Upper lobe of left lung (tissue), 6 donors: Measurements from ENCODE around the gene HSP90B1. TPM values are rescaled to one million over a fixed set of nuclear protein-coding genes. Genes with fewer than 3 reads are reported as not detected.

Source experiments
- ATAC-seq, 2 donors: fragments of 200-7000 bp; cut with Tn5 transposase; one replicate each; pipeline ENCODE4 v1.9.1; 2022; ENCODE audit warnings: mild to moderate bottlenecking in 2 of 2, moderate library complexity in 2 of 2; ENCODE audit not compliant: low FRiP score in 2 of 2
- DNase-seq, 2 donors: peaks; one replicate each; pipeline ENCODE4 v3.0.0-alpha.2; 2019 to 2020
- H3K27ac ChIP-seq, 4 donors: fragments of 200-600 bp; sonication (generic); one replicate each; pipeline ENCODE4 v1.5.1; 2016 to 2019
- H3K27me3 ChIP-seq, 4 donors: fragments of 200-600 bp; sonication (generic); one replicate each; pipeline ENCODE4 v1.5.1; 2017 to 2019
- H3K36me3 ChIP-seq, 4 donors: fragments of 200-600 bp; sonication (generic); one replicate each; pipeline ENCODE4 v1.5.1; 2016 to 2019
- H3K4me1 ChIP-seq, 4 donors: fragments of 200-600 bp; sonication (generic); one replicate each; pipeline ENCODE4 v1.5.1; 2018 to 2019
- H3K4me3 ChIP-seq, 4 donors: fragments of 200-600 bp; sonication (generic); one replicate each; pipeline ENCODE4 v1.5.1; 2017 to 2019; ENCODE audit warnings: mild to moderate bottlenecking in 2 of 4, moderate library complexity in 1 of 4
- H3K9me3 ChIP-seq, 4 donors: fragments of 200-600 bp; sonication (generic); one replicate each; pipeline ENCODE4 v1.5.1; 2018 to 2019
- EP300 ChIP-seq, 4 donors: sonication (generic); formaldehyde crosslinking; IDR thresholded peaks; one replicate each; pipeline ENCODE4 v1.5.1; 2017; ENCODE audit warnings: antibody characterized with exemption in 4 of 4, control low read depth in 2 of 4
- POLR2A ChIP-seq, 4 donors: fragments of 450-650 bp; IDR thresholded peaks; one replicate each; pipeline ENCODE4 v1.5.1; 2016 to 2017; ENCODE audit warnings: antibody characterized with exemption in 4 of 4, mild to moderate bottlenecking in 2 of 4
- POLR2AphosphoS5 ChIP-seq, 2 donors: sonication (generic); formaldehyde crosslinking; IDR thresholded peaks; one replicate each; pipeline ENCODE4 v1.5.1; 2017; ENCODE audit warnings: antibody characterized with exemption in 2 of 2
- WGBS, 2 donors: methylation state at CpG; one replicate each; pipeline ENCODE4 v1.1.5; 2017 to 2018; 5-methylcytosine and 5-hydroxymethylcytosine counted together
- total RNA-seq, 6 donors: library from RNA; depleted of rRNA in 4 of 6; stranded (reverse); fragments of >200 nt in 4 of 6; gene quantifications; one replicate each; pipeline versions ENCODE4 v1.1.0 to v1.2.1, GENCODE V29; 2016 to 2021
- TF ChIP-seq, protein P1 (sequence below), 6 experiments: fragments of 450-650 bp in 4 of 6; fragments of 200-600 bp in 2 of 6; sonication (generic) in 2 of 6; IDR thresholded peaks; one replicate each; pipeline ENCODE4 v1.5.1; 2016 to 2019; ENCODE audit warnings: antibody characterized with exemption in 6 of 6
- donor health status: DM: no; HTN: no; CAD: no; lungs with moderate emphysema.
- donor health status: DM: no; HTN: yes; CAD: no; lungs with severe emphysema.

HSP90B1 gene
- total RNA-seq, 6 donors from 2014 or later = 164 to 743 (median 287) TPM

DNA sequence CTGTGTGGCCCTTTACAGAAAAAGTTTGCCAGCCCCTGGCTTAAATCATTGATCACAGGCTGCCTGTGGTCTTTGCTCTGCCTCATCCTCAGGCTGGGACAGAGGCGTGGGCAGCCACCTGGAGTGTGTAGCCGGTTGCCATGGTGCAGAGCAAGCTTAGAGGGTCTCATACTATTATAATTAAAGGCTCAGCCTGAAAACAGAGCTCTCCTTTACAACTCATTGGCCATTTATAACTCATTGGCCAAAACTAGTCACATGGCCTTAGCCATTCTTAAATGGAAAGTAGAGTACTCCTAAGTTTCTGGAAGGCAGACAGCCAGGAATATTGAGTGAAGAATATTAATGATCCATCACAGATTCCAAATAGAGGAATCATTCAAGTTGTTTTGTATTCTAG, 3.0 kb downstream of the HSP90B1 start:
- Histone ChIP-seq H3K4me3 (no peak overlapping the region), H3K27ac (no peak overlapping the region), H3K36me3 (peaks cover 13 to 61% (median 38%) of the 10 kb centered on the region in 4 donors), H3K9me3 (no peaks in the 10 kb centered on the region), H3K4me1 (peaks cover 30 to 63% (median 48%) of the 10 kb centered on the region in 4 donors), H3K27me3 (no peaks in the 10 kb centered on the region)
- DNase-seq = no peak
- TF ChIP-seq POLR2AphosphoS5 (IDR thresholded peaks at IDR 0.05) (no peak), EP300 (IDR thresholded peaks at IDR 0.05) (no peak), POLR2A (IDR thresholded peaks at IDR 0.05) (no peak)
- TF ChIP-seq, protein P1, sequence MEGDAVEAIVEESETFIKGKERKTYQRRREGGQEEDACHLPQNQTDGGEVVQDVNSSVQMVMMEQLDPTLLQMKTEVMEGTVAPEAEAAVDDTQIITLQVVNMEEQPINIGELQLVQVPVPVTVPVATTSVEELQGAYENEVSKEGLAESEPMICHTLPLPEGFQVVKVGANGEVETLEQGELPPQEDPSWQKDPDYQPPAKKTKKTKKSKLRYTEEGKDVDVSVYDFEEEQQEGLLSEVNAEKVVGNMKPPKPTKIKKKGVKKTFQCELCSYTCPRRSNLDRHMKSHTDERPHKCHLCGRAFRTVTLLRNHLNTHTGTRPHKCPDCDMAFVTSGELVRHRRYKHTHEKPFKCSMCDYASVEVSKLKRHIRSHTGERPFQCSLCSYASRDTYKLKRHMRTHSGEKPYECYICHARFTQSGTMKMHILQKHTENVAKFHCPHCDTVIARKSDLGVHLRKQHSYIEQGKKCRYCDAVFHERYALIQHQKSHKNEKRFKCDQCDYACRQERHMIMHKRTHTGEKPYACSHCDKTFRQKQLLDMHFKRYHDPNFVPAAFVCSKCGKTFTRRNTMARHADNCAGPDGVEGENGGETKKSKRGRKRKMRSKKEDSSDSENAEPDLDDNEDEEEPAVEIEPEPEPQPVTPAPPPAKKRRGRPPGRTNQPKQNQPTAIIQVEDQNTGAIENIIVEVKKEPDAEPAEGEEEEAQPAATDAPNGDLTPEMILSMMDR (IDR thresholded peaks at IDR 0.05) = no peak
- WGBS, 2 donors = 75 to 92% methylated on average over 2 of the region's 2 CpGs
- no peak for ATAC-seq

DNA sequence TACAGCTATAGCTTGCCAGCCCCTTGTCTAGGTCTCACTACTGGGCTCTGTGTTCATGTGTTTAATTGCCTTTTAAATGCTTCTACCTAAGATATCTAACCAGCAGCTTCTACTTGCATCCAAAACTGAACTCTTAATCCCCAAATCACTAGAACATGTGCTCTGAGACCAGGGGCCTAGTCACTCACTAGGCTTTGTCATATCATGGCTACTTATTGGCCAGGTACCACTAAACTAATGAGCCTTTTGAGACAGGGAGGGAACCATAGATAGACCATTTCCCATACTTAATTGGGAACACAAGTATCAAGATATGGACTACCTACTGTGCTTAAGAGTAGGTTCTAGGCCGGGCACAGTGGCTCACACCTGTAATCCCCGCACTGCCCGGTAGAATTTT, 6.5 kb downstream of the HSP90B1 start:
- ATAC-seq (no peak), DNase-seq (no peak)
- Histone ChIP-seq H3K27me3 (no peaks in the 10 kb centered on the region), H3K4me1 (peaks cover 25 to 46% (median 38%) of the 10 kb centered on the region in 4 donors), H3K4me3 (no peak overlapping the region), H3K36me3 (peaks cover 45 to 95% (median 70%) of the 10 kb centered on the region in 4 donors), H3K9me3 (no peaks in the 10 kb centered on the region), H3K27ac (no peak overlapping the region)
- 97 to 100% methylated on average over 3 of the region's 3 CpGs for WGBS, 2 donors
- no peak for TF ChIP-seq EP300 (IDR thresholded peaks at IDR 0.05)
- TF ChIP-seq POLR2AphosphoS5 (IDR thresholded peaks at IDR 0.05) = no peak
- TF ChIP-seq POLR2A (IDR thresholded peaks at IDR 0.05) = no peak
- TF ChIP-seq, protein P1 (IDR thresholded peaks at IDR 0.05) = no peak

DNA sequence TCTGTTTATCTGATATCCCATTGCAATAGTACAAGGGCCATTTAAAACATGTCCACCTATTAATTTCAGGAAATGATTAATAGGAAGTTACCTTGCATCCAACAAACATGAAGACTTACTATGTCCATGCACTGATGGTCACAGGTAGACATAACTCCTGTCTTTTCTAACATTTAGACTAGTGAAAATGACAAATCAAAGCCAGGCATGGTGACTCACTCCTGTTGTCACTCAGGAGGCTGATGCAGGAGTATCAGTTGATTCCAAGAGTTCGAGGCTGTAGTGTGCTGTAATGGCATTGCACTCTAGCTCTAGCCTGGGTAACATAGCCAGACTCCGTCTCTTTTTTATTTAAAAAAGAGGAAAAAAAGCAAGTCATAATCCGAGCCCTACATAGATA, 14.8 kb downstream of the HSP90B1 start:
- Histone ChIP-seq H3K27ac (no peak overlapping the region), H3K4me3 (no peak overlapping the region), H3K9me3 (no peaks in the 10 kb centered on the region), H3K36me3 (peaks cover 81 to 100% (median 96%) of the 10 kb centered on the region in 4 donors), H3K4me1 (no peaks in the 10 kb centered on the region), H3K27me3 (no peaks in the 10 kb centered on the region)
- 87 to 94% methylated on average over 3 of the region's 3 CpGs for WGBS, 2 donors
- ATAC-seq (no peak), DNase-seq (no peak)
- TF ChIP-seq POLR2AphosphoS5 (IDR thresholded peaks at IDR 0.05) = no peak
- TF ChIP-seq POLR2A (IDR thresholded peaks at IDR 0.05) = no peak
- TF ChIP-seq EP300 (IDR thresholded peaks at IDR 0.05) = no peak
- TF ChIP-seq, protein P1 (IDR thresholded peaks at IDR 0.05) = no peak

DNA sequence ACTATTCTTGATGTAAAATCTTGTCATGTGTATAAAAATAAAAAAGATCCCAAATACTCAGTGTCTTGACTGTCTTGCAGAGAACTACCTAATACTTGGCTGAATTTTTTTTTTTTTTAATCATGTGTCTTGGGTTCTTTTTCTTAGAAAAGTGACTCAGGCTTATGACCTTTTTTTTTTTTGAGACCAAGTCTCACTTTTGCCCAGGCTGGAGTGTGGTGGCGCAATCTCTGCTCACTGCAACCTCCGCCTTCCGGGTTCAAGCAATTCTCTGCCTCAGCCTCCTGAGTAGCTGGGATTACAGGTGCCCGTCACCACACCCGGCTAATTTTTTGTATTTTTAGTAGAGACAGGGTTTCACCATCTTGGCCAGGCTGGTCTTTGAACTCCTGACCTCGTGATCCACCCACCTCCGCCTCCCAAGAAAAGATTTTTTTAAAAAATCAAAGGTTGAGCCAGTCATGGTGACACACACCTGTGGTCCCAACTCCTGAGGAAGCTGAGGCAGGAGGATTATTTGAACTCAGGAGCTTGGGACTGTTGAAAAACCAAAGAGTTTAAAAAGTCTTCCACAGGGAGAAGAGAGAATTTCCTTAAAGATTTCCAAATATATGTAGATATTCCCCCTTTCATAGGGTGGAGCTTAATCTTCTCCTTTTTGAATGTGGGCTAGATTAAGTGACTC, 17.8 kb downstream of the HSP90B1 start:
- no peak for ATAC-seq
- TF ChIP-seq EP300 (IDR thresholded peaks at IDR 0.05) = no peak
- TF ChIP-seq, protein P1 (IDR thresholded peaks at IDR 0.05) = no peak
- no peak for TF ChIP-seq POLR2AphosphoS5 (IDR thresholded peaks at IDR 0.05)
- no peak for TF ChIP-seq POLR2A (IDR thresholded peaks at IDR 0.05)
- Histone ChIP-seq H3K4me3 (no peak overlapping the region), H3K27me3 (no peaks in the 10 kb centered on the region), H3K9me3 (no peaks in the 10 kb centered on the region), H3K4me1 (no peaks in the 10 kb centered on the region), H3K27ac (no peak overlapping the region), H3K36me3 (peaks cover 68 to 100% (median 86%) of the 10 kb centered on the region in 4 donors)
- WGBS, 2 donors = 77 to 95% methylated on average over 7 of the region's 7 CpGs
- DNase-seq = peak in 1 of 2 donors; percentile 43
